GM18498 (cell line): ENCODE results near the gene CHST13.

Experiments used
- ATAC-seq: cut with Tn5 transposase; IDR thresholded peaks from one replicate; pipeline ENCODE4 v1.9.1; 2021; ENCODE audit warnings: mild to moderate bottlenecking, moderate library complexity; ENCODE audit not compliant: unreplicated experiment

The CHST13 gene, protein sequence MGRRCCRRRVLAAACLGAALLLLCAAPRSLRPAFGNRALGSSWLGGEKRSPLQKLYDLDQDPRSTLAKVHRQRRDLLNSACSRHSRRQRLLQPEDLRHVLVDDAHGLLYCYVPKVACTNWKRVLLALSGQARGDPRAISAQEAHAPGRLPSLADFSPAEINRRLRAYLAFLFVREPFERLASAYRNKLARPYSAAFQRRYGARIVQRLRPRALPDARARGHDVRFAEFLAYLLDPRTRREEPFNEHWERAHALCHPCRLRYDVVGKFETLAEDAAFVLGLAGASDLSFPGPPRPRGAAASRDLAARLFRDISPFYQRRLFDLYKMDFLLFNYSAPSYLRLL

DNA sequence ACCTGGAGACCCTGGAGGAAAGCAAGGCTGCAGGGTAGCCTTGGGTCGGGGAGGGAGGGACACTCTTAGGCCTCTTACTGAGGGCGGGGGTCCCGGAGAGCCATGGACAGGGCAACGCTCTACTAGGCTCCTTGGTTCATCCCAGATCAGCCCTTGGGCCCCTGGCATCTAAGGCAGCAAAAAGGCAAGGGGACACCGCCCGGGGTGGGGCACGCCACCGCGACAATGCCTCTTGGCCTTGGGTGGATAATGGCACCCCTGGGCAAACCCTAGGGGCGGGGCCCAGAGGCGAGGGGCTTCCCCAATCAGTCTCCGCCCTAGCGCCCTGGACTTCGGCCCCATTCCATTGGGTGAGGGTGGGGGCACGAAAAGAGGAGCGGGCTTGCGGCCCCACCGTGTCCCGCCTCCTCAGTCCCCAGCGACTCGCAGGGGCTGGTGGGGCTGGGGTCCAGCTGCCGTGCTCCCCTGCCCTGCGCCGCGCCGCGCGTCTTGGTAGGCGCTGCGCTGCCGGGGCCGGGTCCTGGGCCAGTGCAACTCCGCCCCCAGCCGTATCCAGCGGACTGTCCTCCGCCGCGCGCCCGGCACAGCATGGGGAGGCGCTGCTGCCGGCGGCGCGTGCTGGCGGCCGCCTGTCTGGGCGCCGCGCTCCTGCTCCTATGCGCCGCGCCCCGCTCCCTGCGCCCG, at the start of gene CHST13:
CHST13 (plus strand) TSS at position 411 of the 684 bp plus-strand sequence; CDS start at position 589, 178 bp downstream.
- ATAC-seq, result no peak

GRCh38 chr3:126474498-126475412, 49.2 kb upstream of the CHST13 start:
- peak; percentile 19 for ATAC-seq

DNA sequence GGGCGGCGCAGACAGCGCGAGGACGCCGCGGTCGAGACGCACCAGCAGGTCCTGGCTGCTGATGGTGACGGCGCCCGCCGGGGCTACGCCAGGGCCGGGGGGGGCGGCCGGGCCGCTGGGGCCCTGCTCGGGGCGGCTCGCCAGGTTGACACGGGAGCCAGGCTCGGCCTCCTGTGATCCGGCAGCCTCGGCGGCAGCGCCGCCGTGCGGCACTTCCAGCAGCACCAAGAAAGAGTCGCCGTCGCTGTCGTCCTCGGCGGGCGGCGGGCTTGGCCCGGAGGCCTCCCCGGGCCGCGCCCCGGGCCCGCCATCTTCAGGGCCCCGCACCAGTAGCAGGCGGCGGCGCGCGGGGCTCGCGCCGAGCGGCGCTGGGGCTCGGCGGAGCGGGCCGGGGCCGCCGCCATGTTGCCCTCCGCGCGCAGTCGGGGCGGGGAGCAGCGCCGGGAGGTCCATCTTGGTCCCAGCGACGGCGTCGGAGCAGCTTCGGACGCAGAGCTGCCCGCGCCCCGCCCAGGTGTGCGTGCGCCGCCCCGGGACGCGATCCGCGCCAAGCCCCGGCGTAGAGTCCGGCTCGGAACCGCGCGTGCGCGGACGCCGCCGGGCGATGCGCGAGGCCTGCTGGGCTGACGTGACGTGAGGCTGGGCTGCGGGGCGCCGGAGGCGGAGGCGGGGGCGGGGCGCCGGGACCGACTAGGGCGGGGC, 48.4 kb upstream of the CHST13 start, which contains the start of gene ZXDC:
ZXDC (minus strand) TSS at position 479 of the 702 bp plus-strand sequence; CDS start at position 453, 26 bp downstream.
- ATAC-seq, result peak; percentile 86

DNA sequence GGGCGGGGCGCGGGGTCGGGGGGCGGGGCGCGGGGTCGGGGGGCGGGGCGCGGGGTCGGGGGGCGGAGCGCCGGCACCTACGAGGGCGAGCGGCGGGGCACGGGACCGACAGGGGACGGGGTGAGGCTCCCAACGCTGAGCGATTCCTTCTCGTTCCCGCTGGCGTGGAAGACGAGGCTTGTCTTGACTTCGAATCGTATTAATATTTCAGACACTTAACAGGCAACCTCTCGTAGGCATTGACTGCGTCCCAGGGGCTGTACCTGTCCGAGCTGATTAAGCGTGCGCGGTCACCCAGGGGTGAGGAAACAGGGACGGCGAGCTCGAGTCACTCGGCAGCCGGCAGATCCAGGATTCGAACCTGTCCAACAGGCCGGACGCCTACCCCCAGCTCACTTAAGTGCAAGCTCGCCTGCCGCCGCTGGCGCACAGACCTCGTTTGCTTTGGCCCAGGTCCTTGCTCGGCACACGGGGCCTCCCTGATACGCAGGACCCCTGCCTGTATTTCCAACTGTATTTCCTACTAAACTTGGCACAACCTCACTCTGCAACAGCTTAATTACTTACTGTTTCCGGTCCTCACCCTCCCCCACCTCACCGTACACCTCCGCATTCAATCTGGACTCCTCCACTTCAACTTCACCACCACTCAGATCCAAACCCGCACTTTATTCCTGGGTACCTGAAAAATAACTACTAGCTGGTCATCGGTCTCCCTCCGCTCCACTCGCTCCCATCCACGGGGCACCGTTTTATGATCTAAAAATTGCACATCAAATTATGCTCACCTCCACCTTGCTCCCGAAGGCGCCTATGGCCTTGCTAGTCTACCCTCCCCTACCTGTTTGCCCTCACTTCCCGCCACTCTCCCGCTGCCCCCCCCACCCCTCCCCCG, 47.5 kb upstream of the CHST13 start:
- ATAC-seq, result peak; percentile 29

DNA sequence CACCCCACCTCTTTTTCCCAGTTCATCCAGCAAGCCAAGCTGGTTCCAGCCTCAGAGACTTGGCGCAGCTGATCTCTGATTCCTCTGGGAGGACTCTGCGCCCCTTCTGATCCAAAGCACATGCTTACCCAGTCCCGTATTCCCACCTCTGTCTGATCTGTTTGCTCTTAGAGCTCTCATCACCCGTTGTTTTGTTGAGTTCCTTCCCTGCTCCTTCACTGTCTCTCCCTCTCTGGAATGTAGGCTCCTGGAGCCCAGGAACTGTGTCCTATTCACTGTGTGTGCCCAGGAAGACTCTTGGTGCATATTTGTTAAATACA, 46.9 kb upstream of the CHST13 start:
- ATAC-seq, result no peak

DNA sequence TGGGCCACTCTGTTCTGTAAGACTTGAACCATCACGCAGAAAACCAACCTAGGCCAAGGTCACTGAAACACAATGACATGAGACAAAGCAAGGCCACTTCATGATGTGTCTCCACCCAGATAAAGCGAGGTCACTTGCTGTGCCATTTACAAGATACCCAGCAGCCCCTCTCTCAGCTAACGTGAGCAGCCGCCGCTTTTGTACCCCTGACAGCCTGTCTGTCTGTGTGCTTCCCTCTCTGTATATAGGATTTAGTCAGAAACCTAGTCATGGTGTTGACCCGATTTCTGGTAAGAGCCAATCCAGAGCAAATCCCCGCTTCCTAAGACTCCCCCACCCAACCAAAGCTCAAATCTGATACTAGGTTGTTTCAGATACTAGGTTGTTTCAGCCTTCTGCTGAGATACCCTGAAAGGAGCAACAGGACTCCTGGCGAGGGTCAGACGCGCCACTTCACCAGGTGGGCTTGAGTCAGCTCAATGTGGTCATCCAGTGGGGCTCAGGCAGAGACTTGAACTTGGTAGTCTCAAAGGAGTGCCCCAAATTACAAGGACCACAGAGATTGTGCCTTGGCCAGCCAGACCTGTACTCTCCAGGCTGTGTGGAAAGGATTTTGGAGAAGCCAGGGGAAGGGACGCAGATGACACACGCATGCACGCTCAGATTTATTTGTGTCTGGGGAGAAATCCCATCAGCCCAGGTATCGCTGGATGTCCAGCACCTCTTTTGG, 45.2 kb upstream of the CHST13 start:
- ATAC-seq, result no peak

- ATAC-seq, result no peak
Measured at GRCh38 chr3:126479642-126480041, 44.3 kb upstream of the CHST13 start.

- ATAC-seq, result no peak
Measured at GRCh38 chr3:126480206-126480605, 43.7 kb upstream of the CHST13 start.

DNA sequence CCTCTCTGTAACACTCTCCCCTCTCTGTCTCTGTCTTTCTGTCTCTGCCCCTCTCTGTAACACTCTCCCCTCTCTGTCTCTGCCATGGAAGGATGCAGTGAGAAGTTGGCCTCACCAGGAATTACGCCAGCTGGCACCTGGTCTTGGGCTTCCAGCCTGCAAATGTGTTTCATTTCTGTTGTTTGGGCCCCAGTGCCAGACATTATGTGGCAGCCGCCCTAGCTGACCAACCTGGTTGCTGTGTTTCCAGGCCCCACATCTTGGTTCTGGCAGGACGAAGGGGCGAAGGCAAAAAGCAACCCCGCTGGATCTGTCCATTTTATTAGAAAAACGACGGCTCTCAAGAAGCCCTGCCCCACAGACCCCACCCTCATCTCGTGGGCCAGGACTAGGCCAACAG, 43.1 kb upstream of the CHST13 start:
- ATAC-seq, result no peak

- no peak for ATAC-seq
Measured at GRCh38 chr3:126481808-126482502, 42.0 kb upstream of the CHST13 start.

DNA sequence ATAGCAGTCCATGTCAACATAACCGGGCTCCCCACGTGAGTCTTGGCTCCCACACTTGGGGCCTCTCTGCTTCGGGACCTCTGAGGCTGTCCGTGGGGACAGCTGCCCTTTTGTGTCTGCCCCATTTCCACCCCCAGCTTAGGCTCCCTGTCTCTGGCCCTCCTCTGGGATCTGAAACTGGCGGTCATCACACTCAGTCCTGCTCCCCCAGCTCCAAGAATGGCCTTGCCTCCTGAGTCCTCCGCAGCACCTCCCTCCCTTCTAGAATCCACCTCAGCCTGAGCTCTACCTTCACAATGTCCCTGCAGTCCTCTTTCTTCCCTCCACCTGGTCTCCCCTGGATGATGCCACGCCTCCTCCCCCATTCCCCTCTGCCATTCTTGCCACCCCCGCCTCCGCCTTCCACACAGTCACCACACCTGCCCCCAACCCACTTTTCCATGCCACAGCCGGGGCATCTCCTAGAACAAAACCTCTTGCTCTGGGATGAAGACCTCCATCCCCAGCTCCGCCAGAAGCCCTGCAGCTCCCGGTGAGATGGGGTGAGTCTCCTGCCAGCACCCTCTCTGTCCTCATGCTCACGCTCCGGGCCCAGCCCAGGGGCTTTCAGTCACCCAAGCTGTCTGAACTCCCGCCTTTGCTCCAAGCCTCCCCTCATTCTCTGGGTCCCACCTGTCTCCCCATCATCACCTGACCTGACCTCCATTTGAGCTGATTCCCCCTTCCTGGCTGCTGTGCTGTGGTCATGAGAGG, 41.3 kb upstream of the CHST13 start:
- no peak for ATAC-seq

GRCh38 chr3:126483321-126483761, 40.6 kb upstream of the CHST13 start:
- ATAC-seq, result no peak

DNA sequence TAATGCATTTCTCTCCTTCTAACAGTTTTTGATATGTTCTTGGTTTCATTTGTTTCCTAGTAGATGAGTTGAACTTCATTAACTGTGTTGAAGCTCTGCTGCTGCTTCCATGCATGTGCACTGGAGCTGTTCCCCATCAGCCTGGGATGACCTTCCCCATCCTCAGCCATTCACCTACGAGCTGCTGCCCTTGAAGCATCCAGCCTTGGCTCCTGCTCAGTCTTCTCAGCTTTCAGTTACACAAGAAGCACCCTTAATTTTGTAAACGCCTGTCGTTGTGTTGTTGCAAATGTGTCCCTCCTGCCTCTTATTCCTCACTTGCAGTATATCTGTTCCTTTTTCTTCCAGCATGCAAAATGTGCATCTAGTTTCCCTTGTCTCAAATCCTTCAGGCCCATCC, 39.8 kb upstream of the CHST13 start:
- no peak for ATAC-seq

- no peak for ATAC-seq
Measured at GRCh38 chr3:126484662-126485061, 39.3 kb upstream of the CHST13 start.

- no peak for ATAC-seq
Measured at GRCh38 chr3:126485176-126485897, 38.6 kb upstream of the CHST13 start.

DNA sequence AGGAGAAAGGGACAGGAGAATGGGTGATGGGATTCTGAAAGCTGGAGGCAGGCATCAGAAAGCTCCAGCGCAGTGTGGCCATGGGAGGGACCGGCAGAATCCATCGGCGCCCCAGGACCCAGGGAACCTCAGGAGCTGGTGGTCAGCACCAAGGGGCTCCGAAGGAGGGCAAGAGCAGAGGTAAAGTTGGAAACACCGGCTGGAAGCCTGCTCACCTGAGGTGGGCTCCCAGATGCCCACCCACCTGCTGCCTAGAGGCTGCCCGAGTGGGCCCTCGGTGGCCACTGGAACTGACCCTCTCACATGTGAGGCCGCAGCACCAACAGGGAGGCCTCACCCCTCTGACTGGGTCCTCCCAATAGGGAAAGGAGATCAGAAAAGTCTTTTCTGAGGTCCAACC, 38.0 kb upstream of the CHST13 start:
- ATAC-seq, result no peak

DNA sequence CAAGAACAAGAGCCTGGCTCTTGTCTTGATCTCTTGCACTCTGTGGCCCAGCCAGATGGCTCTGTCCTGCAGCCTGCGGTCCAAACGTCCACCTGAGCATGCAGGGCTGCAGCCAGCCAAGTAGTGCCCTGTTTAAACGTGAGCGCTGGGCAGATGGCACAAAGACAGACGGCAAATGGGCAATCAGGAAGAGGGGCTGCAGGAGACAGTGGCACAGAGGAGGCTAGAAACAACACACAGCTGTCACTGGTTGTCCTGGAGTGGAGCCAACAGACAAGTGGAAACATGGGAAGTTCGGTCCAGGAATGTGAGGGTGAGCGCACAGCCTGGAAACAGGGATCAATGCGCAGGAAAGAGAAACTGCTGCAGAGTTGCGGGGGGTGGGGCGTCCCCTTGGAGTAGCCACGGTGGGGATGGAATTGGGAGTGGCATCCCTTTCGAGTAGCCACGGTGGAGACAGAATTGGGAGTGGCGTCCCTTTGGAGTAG, 37.6 kb upstream of the CHST13 start:
- ATAC-seq, result no peak
